Prostate gland (tissue), 2 donors: ENCODE data around the gene TDRD10. TPM values are rescaled to one million over a fixed set of nuclear protein-coding genes. Genes with fewer than 3 reads are reported as not detected.
"Not testable (repeated sequence)": the region's sequence is repeated elsewhere in the genome, so short reads cannot be mapped to it uniquely, and the experiment has no call there.

ENCODE experiments used
- DNase-seq: peaks from one replicate; pipeline ENCODE4 v3.0.0-alpha.2; 2019; ENCODE audit warnings: low spot score
- H3K27ac ChIP-seq, 2 donors: fragments of 200-600 bp; sonication (generic); 2 replicates each; pipeline ENCODE4 v1.5.1; 2017 to 2019
- H3K27me3 ChIP-seq: fragments of 200-600 bp; sonication (generic); replicated peaks from 2 replicates; pipeline ENCODE4 v1.5.1; 2019; ENCODE audit not compliant: insufficient read depth
- H3K36me3 ChIP-seq, 2 donors: fragments of 200-600 bp; sonication (generic); 1 replicate in 1 of 2; 2 replicates in 1 of 2; pipeline versions ENCODE4 v1.5.1 to v1.8.1; 2017 to 2019
- H3K4me1 ChIP-seq: fragments of 200-600 bp; sonication (generic); replicated peaks from 2 replicates; pipeline ENCODE4 v1.5.1; 2019
- H3K4me3 ChIP-seq, 2 donors: fragments of 200-600 bp; sonication (generic); 2 replicates each; pipeline ENCODE4 v1.5.1; 2017 to 2019
- H3K9me3 ChIP-seq: fragments of 200-600 bp; sonication (generic); 2 replicates; pipeline ENCODE4 v1.5.1; 2017
- CTCF ChIP-seq, 4 experiments: fragments of 200-600 bp in 2 of 4; fragments of 450-650 bp in 2 of 4; sonication (generic) in 2 of 4; IDR thresholded peaks; 1 replicate in 3 of 4; 2 replicates in 1 of 4; pipeline ENCODE4 v1.5.1; 2016 to 2019; ENCODE audit warnings: antibody characterized with exemption in 4 of 4, mild to moderate bottlenecking in 2 of 4, moderate library complexity in 2 of 4
- POLR2A ChIP-seq: fragments of 450-650 bp; IDR thresholded peaks from one replicate; pipeline ENCODE4 v1.6.1; 2016; ENCODE audit warnings: antibody characterized with exemption, mild to moderate bottlenecking
- POLR2AphosphoS5 ChIP-seq: sonication (generic); formaldehyde crosslinking; IDR thresholded peaks from one replicate; pipeline ENCODE4 v1.6.1; 2017; ENCODE audit warnings: antibody characterized with exemption
- WGBS: methylation state at CpG from one replicate; pipeline ENCODE4 v1.1.5; 2018; 5-methylcytosine and 5-hydroxymethylcytosine counted together
- intact Hi-C: fragments of 100-400 bp; cut with DNase I; formaldehyde crosslinking; loops from one replicate; pipeline ENCODE4 v1.14.2; 2022
- total RNA-seq, 2 donors: library from RNA; depleted of rRNA; stranded (reverse); fragments of >200 nt; gene quantifications; one replicate each; pipeline ENCODE4 v1.1.0, GENCODE V29; 2016

TDRD10 gene
- total RNA-seq, 2 donors from 2014 or later = 0.46 to 11.4 TPM

- intact Hi-C loops = loop anchor here (5.0 kb wide), 1 partner anchor 57 kb away; no protein-coding TSS in a partner anchor
- no peaks in the 10 kb centered on the region for H3K4me1 ChIP-seq
- DNase-seq = no peak
- no peaks in the 10 kb centered on the region for H3K9me3 ChIP-seq
- WGBS = 75% methylated on average over 5 of the region's 5 CpGs
- no peak overlapping the region for H3K27ac ChIP-seq
- no peaks in the 10 kb centered on the region for H3K36me3 ChIP-seq
- TF ChIP-seq POLR2A = no peak
- TF ChIP-seq POLR2AphosphoS5 = no peak
- TF ChIP-seq CTCF (IDR thresholded peaks at IDR 0.05) = no peak
- H3K27me3 ChIP-seq = no peaks in the 10 kb centered on the region
- H3K4me3 ChIP-seq = no peak overlapping the region
Measured at GRCh38 chr1:154485106-154485505, 16.9 kb upstream of the TDRD10 start.

GRCh38 chr1:154485910-154486496 is 16.0 kb upstream of the TDRD10 start:
- TF ChIP-seq POLR2A (no peak), POLR2AphosphoS5 (no peak), CTCF (IDR thresholded peaks at IDR 0.05) (no peak)
- no peak overlapping the region for H3K4me3 ChIP-seq
- no peaks in the 10 kb centered on the region for H3K4me1 ChIP-seq
- no peaks in the 10 kb centered on the region for H3K36me3 ChIP-seq
- DNase-seq = no peak
- WGBS = 43% methylated on average over 7 of the region's 7 CpGs
- H3K27me3 ChIP-seq = no peaks in the 10 kb centered on the region
- H3K27ac ChIP-seq = no peak overlapping the region
- intact Hi-C loops = loop anchor here (5.0 kb wide), 1 partner anchor 56 kb away; no protein-coding TSS in a partner anchor
- H3K9me3 ChIP-seq = no peaks in the 10 kb centered on the region

GRCh38 chr1:154486756-154487155 is 15.3 kb upstream of the TDRD10 start:
- 73% methylated on average over 5 of the region's 5 CpGs for WGBS
- not testable (repeated sequence) for H3K36me3 ChIP-seq, H3K4me3 ChIP-seq, H3K4me1 ChIP-seq, H3K27ac ChIP-seq, H3K9me3 ChIP-seq, H3K27me3 ChIP-seq, DNase-seq
- intact Hi-C loops = loop anchor here (5.0 kb wide), 1 partner anchor 56 kb away; no protein-coding TSS in a partner anchor

- 62% methylated on average over 15 of the region's 20 CpGs for WGBS
- H3K27me3 ChIP-seq = no peaks in the 10 kb centered on the region
- no peak overlapping the region for H3K4me3 ChIP-seq
- H3K9me3 ChIP-seq = no peaks in the 10 kb centered on the region
- H3K27ac ChIP-seq = no peak overlapping the region
- intact Hi-C loops = loop anchor here (5.0 kb wide), 1 partner anchor 53 kb away; no protein-coding TSS in a partner anchor
- no peaks in the 10 kb centered on the region for H3K36me3 ChIP-seq
- no peak for TF ChIP-seq POLR2A
- no peak for TF ChIP-seq POLR2AphosphoS5
- TF ChIP-seq CTCF (IDR thresholded peaks at IDR 0.05) = no peak
- no peaks in the 10 kb centered on the region for H3K4me1 ChIP-seq
- no peak for DNase-seq
Measured at GRCh38 chr1:154488922-154489321, 13.1 kb upstream of the TDRD10 start.

GRCh38 chr1:154489695-154490274 is 12.2 kb upstream of the TDRD10 start:
- Histone ChIP-seq H3K36me3 (no peaks in the 10 kb centered on the region), H3K27ac (no peak overlapping the region), H3K9me3 (no peaks in the 10 kb centered on the region), H3K4me3 (no peak overlapping the region), H3K27me3 (no peaks in the 10 kb centered on the region), H3K4me1 (no peaks in the 10 kb centered on the region)
- no peak for DNase-seq
- TF ChIP-seq POLR2AphosphoS5 = no peak
- no peak for TF ChIP-seq CTCF (IDR thresholded peaks at IDR 0.05)
- no peak for TF ChIP-seq POLR2A
- intact Hi-C loops = loop anchor here (5.0 kb wide), 1 partner anchor 53 kb away; no protein-coding TSS in a partner anchor
- WGBS = 49% methylated on average over 5 of the region's 5 CpGs
